ENCODE measurements around the gene KIF20B. TPM values are rescaled to one million over a fixed set of nuclear protein-coding genes. Genes with fewer than 3 reads are reported as not detected.
A peak's percentile ranks its signal among the peaks of the same experiment; 100 is the strongest.

Gene KIF20B
- total RNA-seq = 1 to 10 TPM in 1 of 2 donors, under 1 TPM in 1; 0.99 to 2.1 TPM

- Histone ChIP-seq H3K36me3 (replicated peaks in 1 of 2; ENCODE audit: insufficient read depth in 1 of 2, low read depth in 2 of 2) (no peaks in the 10 kb centered on the region), H3K27ac (peak within 1 kb of the TSS; percentile 60 to 85 (median 80)), H3K9me3 (no peaks in the 10 kb centered on the region), H3K27me3 (no peaks in the 10 kb centered on the region), H3K4me1 (peaks cover 7% of the 10 kb centered on the region), H3K4me3 (peak within 1 kb of the TSS; percentile 18 to 37)
- WGBS, 2 donors = 1% methylated on average over 25 to 48 of the region's 48 CpGs
- ATAC-seq (peak; percentile 100), DNase-seq (peak; percentile 95 to 97 (median 96))
- intact Hi-C loops (cut with DNase I) = no loop called here
- peak; percentile 55 to 83 (median 79) for TF ChIP-seq POLR2A (IDR thresholded peaks at IDR 0.05)
- peak in 5 of 7 experiments; percentile 23 to 78 (median 56) for TF ChIP-seq CTCF (IDR thresholded peaks at IDR 0.05)
Observed at GRCh38 chr10:89701242-89702120, at the start of gene KIF20B. Gene KIF20B, plus strand, starts transcription at chr10:89701590. Its CDS starts 3,705 bp downstream, at chr10:89705295.

- H3K27me3 ChIP-seq = no peaks in the 10 kb centered on the region
- H3K4me1 ChIP-seq = no peaks in the 10 kb centered on the region
- WGBS, 2 donors = 67 to 71% methylated on average over 3 of the region's 3 CpGs
- H3K27ac ChIP-seq = no peak overlapping the region
- no peak for TF ChIP-seq CTCF (IDR thresholded peaks at IDR 0.05)
- TF ChIP-seq POLR2A (IDR thresholded peaks at IDR 0.05) = no peak
- DNase-seq = no peak
- no peaks in the 10 kb centered on the region for H3K36me3 ChIP-seq (replicated peaks in 1 of 2; ENCODE audit: insufficient read depth in 1 of 2, low read depth in 2 of 2)
- no peak overlapping the region for H3K4me3 ChIP-seq
- no peaks in the 10 kb centered on the region for H3K9me3 ChIP-seq
- ATAC-seq = no peak
- intact Hi-C loops (cut with DNase I) = no loop called here
Observed at GRCh38 chr10:89651916-89652573, 49.3 kb upstream of the KIF20B start.

- DNase-seq (no peak), ATAC-seq (no peak)
- WGBS, 2 donors = 85 to 92% methylated on average over 3 of the region's 3 CpGs
- no peak for TF ChIP-seq POLR2A (IDR thresholded peaks at IDR 0.05)
- TF ChIP-seq CTCF (IDR thresholded peaks at IDR 0.05) = no peak
- Histone ChIP-seq H3K4me3 (no peak overlapping the region), H3K9me3 (no peaks in the 10 kb centered on the region), H3K4me1 (no peaks in the 10 kb centered on the region), H3K27me3 (no peaks in the 10 kb centered on the region), H3K36me3 (replicated peaks in 1 of 2; ENCODE audit: insufficient read depth in 1 of 2, low read depth in 2 of 2) (no peaks in the 10 kb centered on the region), H3K27ac (no peak overlapping the region)
- intact Hi-C loops (cut with DNase I) = no loop called here
Observed at GRCh38 chr10:89652806-89653370, 48.5 kb upstream of the KIF20B start.

GRCh38 chr10:89653410-89653869 lies 48.0 kb upstream of the KIF20B start:
- no peaks in the 10 kb centered on the region for H3K9me3 ChIP-seq
- no peak for ATAC-seq
- H3K4me1 ChIP-seq = no peaks in the 10 kb centered on the region
- no peak for TF ChIP-seq POLR2A (IDR thresholded peaks at IDR 0.05)
- no peak for TF ChIP-seq CTCF (IDR thresholded peaks at IDR 0.05)
- DNase-seq = no peak
- intact Hi-C loops (cut with DNase I) = no loop called here
- no peak overlapping the region for H3K4me3 ChIP-seq
- WGBS, 2 donors = 71 to 74% methylated on average over 6 of the region's 6 CpGs
- H3K27ac ChIP-seq = no peak overlapping the region
- no peaks in the 10 kb centered on the region for H3K27me3 ChIP-seq
- H3K36me3 ChIP-seq (replicated peaks in 1 of 2; ENCODE audit: insufficient read depth in 1 of 2, low read depth in 2 of 2) = no peaks in the 10 kb centered on the region
